ENCODE measurements around the gene MLXIPL. TPM values are rescaled to one million over a fixed set of nuclear protein-coding genes. Genes with fewer than 3 reads are reported as not detected.
"Not testable (repeated sequence)": the region's sequence is repeated elsewhere in the genome, so short reads cannot be mapped to it uniquely, and the experiment has no call there.

MLXIPL gene
- total RNA-seq, 1 donor from 2014 or later = 0.86 TPM

- TF ChIP-seq CTCF (IDR thresholded peaks at IDR 0.05; ENCODE audit: partially characterized antibody, unreplicated experiment) = no peak
- H3K27ac Mint-ChIP-seq (ENCODE audit: unreplicated experiment) = peak overlapping the region; percentile 87
- peaks cover 6% of the 10 kb centered on the region for H3K9me3 Mint-ChIP-seq (ENCODE audit: unreplicated experiment)
- H3K4me1 Mint-ChIP-seq (ENCODE audit: low read depth, unreplicated experiment) = peaks cover 12% of the 10 kb centered on the region
- H3K4me3 Mint-ChIP-seq (ENCODE audit: unreplicated experiment) = peak overlapping the region; percentile 96
- H3K36me3 Mint-ChIP-seq (ENCODE audit: unreplicated experiment) = peaks cover 3% of the 10 kb centered on the region
- peaks cover 5% of the 10 kb centered on the region for H3K27me3 Mint-ChIP-seq (ENCODE audit: unreplicated experiment)
- DNase-seq = peak; percentile 94
Measured at GRCh38 chr7:73557108-73557396, 67.3 kb downstream of the MLXIPL start.

- TF ChIP-seq CTCF (IDR thresholded peaks at IDR 0.05; ENCODE audit: partially characterized antibody, unreplicated experiment) = no peak
- Mint-ChIP-seq H3K27ac (ENCODE audit: unreplicated experiment) (peak overlapping the region; percentile 87), H3K9me3 (ENCODE audit: unreplicated experiment) (peaks cover 4% of the 10 kb centered on the region), H3K36me3 (ENCODE audit: unreplicated experiment) (no peaks in the 10 kb centered on the region), H3K4me3 (ENCODE audit: unreplicated experiment) (peak overlapping the region; percentile 96), H3K4me1 (ENCODE audit: low read depth, unreplicated experiment) (peaks cover 12% of the 10 kb centered on the region), H3K27me3 (ENCODE audit: unreplicated experiment) (peaks cover 5% of the 10 kb centered on the region)
- no peak for DNase-seq
Measured at GRCh38 chr7:73556208-73557107, 67.9 kb downstream of the MLXIPL start.

GRCh38 chr7:73555411-73555982 lies 68.8 kb downstream of the MLXIPL start:
- TF ChIP-seq CTCF (IDR thresholded peaks at IDR 0.05; ENCODE audit: partially characterized antibody, unreplicated experiment) = no peak
- H3K4me3 Mint-ChIP-seq (ENCODE audit: unreplicated experiment) = peak overlapping the region; percentile 96
- peak overlapping the region; percentile 37 for H3K27ac Mint-ChIP-seq (ENCODE audit: unreplicated experiment)
- peaks cover 5% of the 10 kb centered on the region for H3K27me3 Mint-ChIP-seq (ENCODE audit: unreplicated experiment)
- H3K9me3 Mint-ChIP-seq (ENCODE audit: unreplicated experiment) = peaks cover 3% of the 10 kb centered on the region
- no peaks in the 10 kb centered on the region for H3K36me3 Mint-ChIP-seq (ENCODE audit: unreplicated experiment)
- no peak for DNase-seq
- H3K4me1 Mint-ChIP-seq (ENCODE audit: low read depth, unreplicated experiment) = peaks cover 10% of the 10 kb centered on the region

GRCh38 chr7:73550093-73550492 lies 74.2 kb downstream of the MLXIPL start:
- H3K36me3 Mint-ChIP-seq (ENCODE audit: unreplicated experiment); DNase-seq; H3K4me3 Mint-ChIP-seq (ENCODE audit: unreplicated experiment); H3K27me3 Mint-ChIP-seq (ENCODE audit: unreplicated experiment); H3K4me1 Mint-ChIP-seq (ENCODE audit: low read depth, unreplicated experiment); H3K9me3 Mint-ChIP-seq (ENCODE audit: unreplicated experiment); H3K27ac Mint-ChIP-seq (ENCODE audit: unreplicated experiment): not testable (repeated sequence)

GRCh38 chr7:73549176-73549575 lies 75.1 kb downstream of the MLXIPL start:
- no peaks in the 10 kb centered on the region for H3K27me3 Mint-ChIP-seq (ENCODE audit: unreplicated experiment)
- TF ChIP-seq CTCF (IDR thresholded peaks at IDR 0.05; ENCODE audit: partially characterized antibody, unreplicated experiment) = no peak
- H3K36me3 Mint-ChIP-seq (ENCODE audit: unreplicated experiment) = no peaks in the 10 kb centered on the region
- no peak for DNase-seq
- no peaks in the 10 kb centered on the region for H3K9me3 Mint-ChIP-seq (ENCODE audit: unreplicated experiment)
- no peak overlapping the region for H3K27ac Mint-ChIP-seq (ENCODE audit: unreplicated experiment)
- H3K4me3 Mint-ChIP-seq (ENCODE audit: unreplicated experiment) = no peak overlapping the region
- H3K4me1 Mint-ChIP-seq (ENCODE audit: low read depth, unreplicated experiment) = peaks cover 4% of the 10 kb centered on the region
